GM19463 (cell line): Measurements from ENCODE around the gene EXD3.
"Not testable (repeated sequence)": the region's sequence is repeated elsewhere in the genome, so short reads cannot be mapped to it uniquely, and the experiment has no call there.

ENCODE experiments used
- ATAC-seq: cut with Tn5 transposase; IDR thresholded peaks from one replicate; pipeline ENCODE4 v1.9.1; 2021; ENCODE audit warnings: mild to moderate bottlenecking, moderate library complexity; ENCODE audit not compliant: unreplicated experiment

EXD3 gene

DNA sequence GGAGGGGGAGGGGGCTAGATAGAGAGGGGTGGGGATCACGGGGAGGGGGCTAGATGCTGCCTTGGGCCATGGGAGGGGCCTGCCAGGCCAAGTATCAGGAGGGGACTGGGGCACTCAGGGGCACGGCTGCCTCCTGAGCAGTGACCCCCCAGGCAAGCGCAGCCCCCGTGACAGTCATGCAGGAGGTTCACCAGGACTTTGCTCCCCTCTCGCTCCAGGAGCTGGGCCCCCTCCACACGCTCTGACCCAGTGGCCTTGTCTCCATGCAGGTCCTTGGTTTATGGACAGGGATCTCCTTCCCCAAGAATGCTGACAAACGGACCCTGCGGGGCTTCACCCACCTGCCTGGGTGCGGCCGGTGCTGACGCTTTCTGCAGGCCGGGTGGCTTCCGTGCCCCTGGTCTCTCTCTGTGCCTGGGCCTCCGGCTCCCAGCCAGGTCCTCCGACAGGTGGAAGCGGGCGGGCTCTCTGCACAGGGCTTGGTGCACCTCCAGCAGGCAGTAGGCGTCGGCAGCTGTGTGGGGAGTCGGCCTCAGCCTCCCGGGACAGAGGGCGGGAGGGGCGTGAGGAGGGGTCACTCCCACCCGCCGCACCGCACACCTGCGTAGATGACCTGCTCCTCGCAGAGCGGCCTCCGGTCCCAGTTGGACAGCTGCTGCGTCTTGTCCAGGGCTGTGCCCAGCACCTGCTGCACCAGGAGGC lies 74.0 kb downstream of the EXD3 start:
- ATAC-seq, result no peak

DNA sequence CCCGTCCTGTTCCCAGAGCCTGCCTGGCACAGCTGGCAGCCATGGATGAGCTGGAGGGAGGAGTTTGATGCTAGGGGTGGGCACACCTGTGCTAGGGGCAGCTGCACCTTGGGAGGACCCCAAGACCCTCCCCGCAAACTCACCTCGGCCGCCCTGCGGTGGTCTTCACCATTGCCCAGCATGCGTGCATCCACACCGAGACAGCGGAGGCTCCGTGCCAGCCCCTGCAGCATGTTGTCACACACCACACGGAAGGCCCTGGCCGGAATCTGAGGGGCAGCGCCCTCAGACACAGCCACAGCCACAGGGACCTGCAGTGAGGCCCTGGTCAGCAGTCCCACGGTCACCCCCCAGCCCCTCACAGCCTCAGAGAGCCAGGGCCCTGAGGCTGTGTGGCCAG lies 75.0 kb downstream of the EXD3 start:
- ATAC-seq, result no peak

DNA sequence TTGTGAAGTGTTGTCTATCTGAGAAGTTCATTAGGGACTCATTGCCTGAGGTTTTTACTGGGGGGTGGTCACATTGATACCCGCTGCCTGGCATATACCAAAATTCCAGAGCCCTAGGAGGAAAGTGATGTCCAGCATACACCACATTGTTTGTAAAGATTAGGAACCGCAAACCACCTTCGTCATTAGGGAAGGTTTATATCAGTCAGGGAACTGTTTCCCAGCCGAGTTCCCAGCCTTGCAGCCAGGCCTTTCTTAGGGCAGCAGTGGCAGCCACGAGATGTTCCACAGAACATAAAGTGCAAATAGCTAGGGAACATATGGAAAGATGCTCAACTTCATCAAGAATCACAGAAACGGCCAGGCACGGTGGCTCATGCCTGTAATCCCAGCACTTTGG lies 80.5 kb downstream of the EXD3 start:
- no peak for ATAC-seq

DNA sequence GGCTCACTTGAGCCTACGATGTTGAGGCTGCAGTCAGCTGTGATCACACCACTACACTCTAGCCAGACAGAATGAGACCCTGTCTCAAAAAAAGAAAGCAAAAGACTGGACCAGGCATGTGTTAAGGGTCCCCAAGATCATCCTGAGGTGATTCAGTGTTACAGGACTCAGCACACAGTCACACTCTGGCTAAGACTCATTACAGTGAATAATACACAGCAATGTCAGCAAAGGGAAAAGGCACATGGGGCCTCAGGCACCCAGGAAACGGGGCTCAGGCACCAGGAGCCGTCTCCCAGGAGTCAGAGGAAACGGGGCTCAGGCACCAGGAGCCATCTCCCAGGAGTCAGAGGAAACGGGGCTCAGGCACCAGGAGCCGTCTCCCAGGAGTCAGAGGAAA lies 81.7 kb downstream of the EXD3 start:
- ATAC-seq, result no peak

DNA sequence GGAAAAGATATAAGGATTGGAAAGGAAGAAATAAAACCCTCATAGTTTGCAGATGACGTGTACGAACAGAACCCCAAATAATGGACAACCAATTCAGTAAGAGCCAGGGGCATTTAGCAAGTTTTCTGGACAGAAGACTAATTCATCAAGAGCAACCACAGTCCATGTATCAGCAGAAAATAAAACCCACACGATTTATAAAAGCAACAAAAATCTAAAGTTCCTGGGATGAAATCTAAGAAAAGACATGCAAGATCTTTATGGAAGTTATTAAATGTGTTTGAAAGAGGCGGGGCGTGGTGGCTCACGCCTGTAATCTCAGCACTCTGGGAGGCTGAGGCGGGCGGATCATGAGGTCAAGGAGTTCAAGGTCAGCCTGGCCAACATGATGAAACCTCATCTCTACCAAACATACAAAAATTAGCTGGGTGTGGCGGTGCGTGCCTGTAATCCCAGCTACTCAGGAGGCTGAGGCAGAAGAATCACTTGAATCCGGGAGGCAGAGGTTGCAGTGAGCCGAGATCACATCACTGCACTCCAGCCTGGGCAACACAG lies 83.0 kb downstream of the EXD3 start:
- ATAC-seq, result not testable (repeated sequence)

DNA sequence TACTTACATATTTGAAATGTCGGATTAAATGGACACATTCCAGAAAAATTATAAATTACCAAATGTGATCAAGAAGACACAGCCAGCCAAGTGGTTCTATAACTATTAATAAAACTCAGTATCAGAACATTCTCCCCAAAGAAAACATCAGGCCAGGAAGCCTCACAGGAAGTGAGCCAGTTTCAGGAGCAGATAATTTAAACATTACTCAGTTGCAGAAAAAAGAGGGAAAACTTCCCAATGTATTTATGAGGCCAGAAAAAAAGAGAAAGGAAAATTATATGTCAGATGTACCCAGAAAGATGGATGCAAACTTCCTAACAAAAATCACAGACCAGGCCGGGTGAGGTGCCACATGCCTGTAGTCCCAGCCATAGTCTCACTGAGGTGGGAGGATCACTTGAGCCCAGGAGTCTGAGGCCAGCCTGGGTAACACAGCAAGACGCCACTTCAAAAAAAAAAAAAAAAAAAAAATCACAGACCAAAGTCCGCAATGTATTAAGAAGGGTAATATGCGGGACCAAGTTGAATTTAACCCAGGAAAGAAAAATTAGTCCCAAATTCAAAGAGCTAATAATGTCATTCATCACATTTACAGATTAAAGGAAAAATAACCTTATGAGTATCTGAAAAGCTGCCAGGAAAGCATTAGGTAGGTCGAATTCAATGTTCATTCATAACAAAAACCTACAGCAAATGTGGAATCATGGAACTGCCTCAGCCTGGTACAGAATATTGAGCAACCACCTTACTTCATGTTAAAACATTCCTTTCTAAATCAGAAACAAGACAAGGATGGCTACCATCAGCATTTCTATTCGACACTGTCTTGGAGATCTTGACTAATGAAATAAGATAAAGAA lies 83.7 kb downstream of the EXD3 start:
- no peak for ATAC-seq

DNA sequence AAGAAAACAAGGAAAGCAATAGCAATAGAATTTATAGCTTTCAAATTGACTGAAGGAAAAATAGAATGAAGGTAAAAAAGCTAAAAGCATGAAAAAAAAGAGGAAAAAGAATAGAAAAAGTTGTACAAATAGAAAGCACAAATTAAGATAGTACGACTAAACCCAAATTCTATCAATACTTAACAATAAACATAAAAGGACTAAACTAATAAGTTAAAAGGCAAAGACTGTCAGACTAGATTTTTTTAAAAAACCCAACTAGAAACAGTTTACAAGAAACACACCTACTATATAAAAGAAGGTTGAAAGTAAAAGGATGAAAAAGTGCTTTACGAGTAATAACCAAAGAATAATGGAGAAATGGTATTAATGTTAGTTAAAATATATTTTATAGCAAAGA lies 86.2 kb downstream of the EXD3 start:
- ATAC-seq, result no peak

DNA sequence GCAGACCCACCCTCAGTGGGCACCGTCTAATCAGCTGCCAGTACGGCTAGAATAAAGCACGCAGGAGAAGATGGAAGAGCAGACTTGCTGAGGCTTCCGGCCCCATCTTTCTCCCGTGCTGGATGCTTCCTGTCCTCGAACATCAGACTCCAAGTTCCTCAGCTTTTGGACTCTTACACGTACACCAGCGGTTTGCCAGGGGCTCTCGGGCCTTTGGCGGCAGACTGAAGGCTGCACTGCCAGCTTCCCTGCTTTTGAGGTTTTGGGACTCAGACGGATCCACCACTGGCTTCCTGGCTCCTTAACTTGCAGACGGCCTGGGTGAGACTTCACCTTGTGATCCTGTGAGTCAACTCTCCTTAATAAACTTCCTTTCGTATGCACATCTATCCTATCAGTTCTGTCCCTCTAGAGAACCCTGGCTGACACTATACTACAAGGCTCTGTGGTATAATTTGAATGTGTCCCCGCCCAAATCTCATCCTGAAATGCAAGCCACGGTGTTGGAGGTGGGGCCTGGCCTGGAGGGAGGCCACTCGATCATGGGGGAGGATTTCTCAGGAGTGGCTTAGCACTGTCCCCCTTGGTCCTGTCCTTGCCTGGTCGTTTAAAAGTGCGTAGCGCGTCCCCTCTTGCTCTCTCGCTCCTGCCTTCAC lies 89.8 kb downstream of the EXD3 start:
- ATAC-seq, result no peak

DNA sequence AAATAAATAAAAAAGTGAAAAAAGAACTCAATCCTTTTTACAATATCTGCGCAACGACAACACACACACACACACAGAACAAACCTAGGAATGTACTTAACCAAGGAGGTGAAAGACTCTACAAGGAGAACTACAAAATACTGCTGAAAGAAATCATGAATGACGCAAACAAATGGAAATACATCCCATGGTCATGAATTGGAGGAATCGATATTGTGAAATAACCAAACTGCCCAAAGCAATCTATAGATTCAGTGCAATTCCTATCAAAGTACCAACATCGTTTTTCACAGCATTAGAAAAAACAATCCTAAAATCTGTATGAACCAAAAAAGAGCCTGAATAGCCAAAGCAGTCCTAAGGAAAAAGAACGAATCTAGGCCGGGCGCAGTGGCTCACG lies 91.0 kb downstream of the EXD3 start:
- no peak for ATAC-seq

DNA sequence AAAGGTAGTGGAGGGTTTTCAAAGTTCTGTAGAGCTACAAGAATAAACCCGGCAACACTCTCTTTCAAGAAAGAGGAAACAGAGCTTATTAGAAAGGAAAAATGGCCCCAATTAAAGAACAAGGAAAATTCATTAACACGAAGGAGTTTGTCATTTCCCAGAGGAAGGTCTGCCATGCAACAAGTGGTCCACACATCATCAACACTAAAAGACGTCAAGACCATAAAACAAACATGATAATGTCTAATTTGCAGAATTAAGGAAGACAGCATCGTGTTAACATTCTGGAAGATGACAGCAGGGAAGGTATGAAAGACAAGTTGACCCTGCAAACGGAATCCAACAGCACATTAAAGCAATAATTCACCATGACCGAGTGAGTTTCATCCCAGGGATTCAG lies 92.3 kb downstream of the EXD3 start:
- ATAC-seq, result no peak

DNA sequence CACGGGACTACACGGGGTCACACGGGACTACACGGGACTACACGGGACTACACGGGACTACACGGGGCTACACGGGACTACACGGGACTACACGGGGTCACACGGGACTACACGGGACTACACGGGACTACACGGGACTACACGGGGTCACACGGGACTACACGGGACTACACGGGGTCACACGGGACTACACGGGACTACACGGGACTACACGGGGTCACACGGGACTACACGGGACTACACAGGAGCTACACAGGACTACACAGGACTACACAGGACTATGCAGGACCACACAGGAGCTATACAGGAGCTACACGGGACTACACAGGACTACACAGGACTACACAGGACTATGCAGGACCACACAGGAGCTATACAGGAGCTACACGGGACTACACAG lies 93.4 kb downstream of the EXD3 start:
- ATAC-seq, result not testable (repeated sequence)

DNA sequence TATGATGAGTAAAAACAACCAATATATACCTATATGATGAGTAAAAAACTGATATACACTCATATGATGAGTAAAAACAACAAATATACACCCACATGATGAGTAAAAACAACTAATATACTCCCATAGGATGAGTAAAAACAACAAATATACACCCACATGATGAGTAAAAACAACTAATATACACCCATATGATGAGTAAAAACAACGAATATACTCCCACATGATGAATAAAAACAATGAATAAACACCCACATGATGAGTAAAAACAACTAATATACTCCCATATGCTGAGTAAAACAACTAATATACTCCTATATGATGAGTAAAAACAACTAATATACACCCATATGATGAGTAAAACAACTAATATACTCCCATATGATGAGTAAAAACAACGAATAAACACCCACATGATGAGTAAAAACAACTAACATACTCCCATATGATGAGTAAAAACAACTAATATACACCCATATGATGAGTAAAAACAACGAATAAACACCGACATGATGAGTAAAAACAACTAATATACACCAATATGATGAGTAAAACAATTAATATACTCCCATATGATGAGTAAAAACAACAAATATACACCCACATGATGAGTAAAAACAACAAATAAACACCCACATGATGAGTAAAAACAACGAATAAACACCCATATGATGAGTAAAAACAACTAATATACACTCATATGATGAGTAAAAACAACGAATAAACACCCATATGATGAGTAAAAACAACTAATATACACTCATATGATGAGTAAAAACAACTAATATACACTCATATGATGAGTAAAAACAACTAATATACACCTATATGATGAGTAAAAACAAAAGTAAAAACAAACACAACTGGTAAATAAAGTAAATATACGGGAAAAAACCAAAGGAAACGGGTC lies 95.1 kb downstream of the EXD3 start:
- ATAC-seq, result not testable (repeated sequence)

DNA sequence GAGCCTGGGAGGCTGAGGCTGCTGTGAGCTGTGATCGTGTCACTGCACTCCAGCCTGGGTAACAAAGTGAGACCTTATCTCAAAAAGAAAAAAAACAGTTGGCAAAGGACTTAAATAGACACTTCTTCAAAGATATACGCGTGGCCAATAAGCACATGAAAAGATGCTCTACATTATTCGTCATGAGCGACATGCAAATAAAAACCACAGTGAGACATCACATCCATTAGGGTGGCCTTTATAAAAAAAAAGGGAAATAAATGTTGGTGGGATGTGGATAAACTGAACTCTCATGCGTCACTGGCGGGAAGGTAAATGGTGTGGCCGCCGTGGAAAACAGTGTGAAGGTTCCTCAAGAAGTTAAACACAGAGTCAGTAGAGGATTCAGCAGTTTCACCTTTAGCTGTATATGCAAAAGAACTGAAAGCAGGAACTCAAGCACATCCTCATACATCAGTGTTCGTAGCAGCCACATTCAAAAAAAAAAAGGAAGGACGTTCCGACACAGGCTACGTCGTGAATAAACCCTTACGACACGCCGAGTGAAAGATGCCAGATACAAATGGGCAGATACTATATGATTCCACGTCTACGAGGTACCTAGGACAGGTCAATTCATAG lies 96.4 kb downstream of the EXD3 start:
- ATAC-seq, result no peak

DNA sequence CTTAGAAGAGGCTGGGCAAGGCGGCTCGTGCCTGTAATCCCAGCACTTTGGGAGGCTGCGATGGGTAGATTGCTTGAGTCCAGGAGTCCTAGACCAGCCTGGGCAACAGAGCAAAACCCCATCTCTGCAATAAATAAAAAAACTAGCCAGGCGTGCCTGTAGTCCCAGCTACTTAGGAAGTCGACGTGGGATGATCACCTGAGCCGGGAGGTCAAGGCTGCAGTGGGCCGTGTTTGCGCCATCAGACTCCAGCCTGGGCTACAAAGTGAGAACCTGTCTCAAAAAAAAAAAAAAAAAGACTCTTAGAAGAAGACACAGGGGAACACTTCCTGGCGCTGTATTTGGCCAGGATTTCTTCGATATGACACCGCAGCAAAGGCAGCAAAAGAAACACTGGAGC lies 97.2 kb downstream of the EXD3 start:
- no peak for ATAC-seq

DNA sequence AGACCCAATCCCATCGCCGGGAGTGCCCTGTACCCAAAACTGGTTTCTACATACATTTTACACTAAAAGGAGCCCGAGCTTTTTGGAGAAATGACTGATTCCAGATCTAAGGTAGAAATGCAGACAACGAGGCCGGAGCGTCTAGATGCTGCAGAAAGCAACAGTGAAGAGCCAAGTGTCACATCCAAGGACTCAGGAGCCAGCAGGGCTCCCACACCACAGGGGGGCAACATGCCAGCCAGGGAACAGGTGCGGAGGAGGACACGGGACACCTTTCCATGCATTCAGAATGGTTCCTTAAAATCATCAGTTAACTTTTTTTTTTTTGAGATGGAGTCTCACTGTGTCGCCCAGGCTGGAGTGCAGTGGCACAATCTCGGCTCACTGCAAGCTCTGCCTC lies 97.8 kb downstream of the EXD3 start:
- no peak for ATAC-seq

DNA sequence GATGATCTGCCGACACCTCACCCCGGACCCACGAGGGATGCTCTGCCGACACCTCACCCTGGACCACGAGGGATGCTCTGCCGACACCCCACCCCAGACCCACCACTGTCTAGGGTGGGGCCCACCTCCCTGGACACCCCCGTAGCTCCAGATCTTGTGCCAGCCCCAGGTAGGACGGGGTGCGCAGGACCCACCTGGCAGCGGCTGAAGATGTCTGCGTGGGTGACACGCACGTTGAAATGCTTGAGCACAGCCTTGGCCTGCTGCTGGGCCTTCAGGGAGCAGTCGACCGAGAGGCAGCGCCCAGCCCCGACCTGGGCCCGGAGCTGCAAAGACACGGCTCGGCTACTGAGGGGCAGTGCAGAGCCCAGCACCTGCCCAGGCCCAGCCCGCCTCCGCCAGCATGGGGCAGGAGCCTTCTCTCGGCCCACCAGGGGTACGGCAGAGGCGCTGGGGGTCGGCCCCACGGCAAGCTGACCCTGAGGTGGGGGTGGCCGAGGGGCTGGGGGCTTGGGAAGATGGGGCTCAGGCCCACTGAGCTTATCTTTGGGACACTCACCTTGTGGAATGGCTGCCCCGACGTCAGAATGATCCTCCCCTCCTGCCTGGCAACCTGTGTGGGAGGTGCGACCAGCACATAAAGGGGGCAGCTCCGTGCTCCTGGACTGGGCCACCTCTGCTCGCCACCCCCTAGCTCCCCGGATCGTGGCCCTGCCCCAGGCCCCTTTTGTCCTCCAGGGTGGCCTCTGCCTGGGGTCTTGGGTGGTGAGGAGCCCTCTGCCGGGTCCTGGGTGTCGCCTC lies 99.2 kb downstream of the EXD3 start:
- no peak for ATAC-seq

DNA sequence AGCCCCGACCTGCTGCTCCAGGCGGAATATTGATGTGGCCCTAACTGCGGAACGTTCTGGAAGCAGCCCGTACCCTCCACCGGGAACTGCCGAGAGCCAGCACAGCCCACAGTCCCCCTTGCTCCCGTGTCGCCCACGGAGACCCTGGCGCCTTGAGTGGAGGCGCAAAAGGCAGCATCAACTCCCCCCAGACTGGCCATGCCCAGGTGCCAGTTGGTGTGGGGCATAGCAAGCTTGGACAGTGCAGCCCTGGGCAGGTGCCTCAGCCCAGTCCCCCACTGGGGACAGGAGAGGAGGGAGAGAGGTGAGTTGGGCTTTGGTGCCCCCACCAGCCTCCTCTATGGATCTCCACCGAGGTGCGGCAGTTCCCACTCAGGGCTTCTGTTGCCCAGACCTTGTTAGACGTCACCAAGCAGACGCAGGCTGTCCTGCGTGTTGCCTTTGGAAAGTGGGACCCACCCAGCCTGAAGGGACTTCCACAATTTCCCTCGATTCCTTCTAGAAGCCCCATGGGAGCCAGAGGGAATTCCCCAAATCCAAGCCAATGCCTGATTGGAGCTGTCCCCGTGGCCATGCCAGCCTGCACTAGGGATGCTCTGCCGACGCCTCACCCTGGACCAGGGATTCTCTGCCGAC lies 101.1 kb downstream of the EXD3 start:
- no peak for ATAC-seq

DNA sequence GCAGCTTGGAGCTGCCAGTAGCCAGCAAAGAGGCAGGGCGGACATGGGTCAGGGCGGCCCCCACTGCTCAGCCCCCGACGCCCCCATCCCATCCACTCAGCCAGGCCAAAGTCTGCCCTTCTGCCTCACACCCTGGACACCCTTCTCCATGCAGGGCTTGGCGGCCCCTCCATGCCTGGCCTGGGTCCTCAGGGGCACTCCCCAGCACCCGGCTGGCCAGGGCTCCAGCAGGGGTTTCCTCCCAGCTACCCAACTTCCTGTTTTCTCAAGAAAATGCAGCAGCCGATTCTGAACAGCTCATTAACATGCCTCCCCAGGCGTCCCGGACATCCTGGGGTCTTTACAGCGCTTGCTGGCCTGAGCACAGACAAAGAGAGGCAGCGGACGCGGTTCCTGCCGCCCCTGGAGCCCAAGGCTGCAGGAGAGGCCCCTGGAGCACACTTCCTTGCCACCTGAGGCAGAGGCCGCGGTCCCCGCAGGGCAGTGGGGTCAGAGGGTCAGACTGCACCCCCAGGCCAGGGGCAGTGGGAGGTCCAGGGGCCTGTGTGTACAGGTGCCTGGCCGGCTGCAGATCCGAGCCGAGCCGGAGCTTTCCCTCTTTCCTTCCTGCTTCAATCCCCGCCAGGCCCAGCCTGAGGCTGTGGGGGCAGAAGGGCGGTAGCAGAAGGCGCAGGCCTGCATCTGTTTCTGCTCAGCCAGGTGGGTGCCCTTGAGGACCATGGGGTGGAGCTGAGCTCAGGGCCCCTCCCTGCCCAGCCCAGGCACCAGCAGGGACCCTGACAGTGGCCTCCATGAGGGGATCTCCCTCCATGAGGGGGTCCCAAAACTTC lies 102.2 kb downstream of the EXD3 start:
- no peak for ATAC-seq
